ENCODE data around the gene ZNF70.

Gene ZNF70

GRCh38 chr22:23750367-23750713 lies 572 bp downstream of the ZNF70 start:
- TF ChIP-seq, protein P1, sequence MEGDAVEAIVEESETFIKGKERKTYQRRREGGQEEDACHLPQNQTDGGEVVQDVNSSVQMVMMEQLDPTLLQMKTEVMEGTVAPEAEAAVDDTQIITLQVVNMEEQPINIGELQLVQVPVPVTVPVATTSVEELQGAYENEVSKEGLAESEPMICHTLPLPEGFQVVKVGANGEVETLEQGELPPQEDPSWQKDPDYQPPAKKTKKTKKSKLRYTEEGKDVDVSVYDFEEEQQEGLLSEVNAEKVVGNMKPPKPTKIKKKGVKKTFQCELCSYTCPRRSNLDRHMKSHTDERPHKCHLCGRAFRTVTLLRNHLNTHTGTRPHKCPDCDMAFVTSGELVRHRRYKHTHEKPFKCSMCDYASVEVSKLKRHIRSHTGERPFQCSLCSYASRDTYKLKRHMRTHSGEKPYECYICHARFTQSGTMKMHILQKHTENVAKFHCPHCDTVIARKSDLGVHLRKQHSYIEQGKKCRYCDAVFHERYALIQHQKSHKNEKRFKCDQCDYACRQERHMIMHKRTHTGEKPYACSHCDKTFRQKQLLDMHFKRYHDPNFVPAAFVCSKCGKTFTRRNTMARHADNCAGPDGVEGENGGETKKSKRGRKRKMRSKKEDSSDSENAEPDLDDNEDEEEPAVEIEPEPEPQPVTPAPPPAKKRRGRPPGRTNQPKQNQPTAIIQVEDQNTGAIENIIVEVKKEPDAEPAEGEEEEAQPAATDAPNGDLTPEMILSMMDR (IDR thresholded peaks at IDR 0.05; ENCODE audit: low read depth, low read length), result no peak
- no peak for DNase-seq (ENCODE audit: extremely low read depth, low read depth)

DNA sequence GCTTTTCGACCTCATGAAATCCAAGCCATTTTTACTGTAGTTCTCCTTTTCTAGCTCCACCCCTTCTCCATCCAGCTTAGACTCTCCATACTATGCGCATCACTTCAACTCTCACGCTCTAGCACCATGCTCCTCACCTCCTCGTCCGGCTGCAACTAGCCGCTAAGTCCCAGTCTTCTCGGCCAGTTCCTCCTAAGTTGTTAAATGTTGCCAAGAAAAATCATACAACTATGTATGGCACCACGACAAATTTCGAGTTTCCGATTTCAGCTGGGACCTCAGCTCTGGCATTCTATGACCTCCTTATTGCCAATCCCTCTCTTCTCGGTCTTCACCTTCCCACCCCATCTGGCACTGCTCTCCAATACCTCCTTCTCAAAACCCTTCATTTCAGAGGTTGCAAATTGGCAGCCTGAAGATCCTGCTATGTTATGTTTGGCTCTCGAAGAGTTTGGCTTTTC lies 1.0 kb downstream of the ZNF70 start:
- TF ChIP-seq, protein P1 (IDR thresholded peaks at IDR 0.05; ENCODE audit: low read depth, low read length), result no peak
- no peak for DNase-seq (ENCODE audit: extremely low read depth, low read depth)

DNA sequence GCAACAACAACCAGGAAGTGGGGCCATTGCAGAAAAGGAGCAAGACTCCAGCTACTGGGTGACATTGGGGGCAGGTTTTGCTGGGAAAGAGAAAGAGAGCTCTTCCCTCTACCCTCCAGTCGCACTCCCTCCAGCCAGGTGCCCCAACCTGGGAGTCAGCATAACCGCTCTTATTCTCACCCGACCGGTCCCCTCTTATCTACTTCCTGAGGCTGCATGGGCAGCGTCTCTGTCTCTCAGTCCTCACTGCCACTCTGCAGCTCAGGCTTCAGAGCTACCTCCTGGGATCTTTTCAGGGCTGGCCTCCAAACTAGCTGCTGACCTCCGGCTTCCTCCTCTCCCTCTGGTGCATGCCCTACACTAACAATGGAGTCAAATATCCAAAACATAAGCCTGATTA lies 5.1 kb downstream of the ZNF70 start:
- no peak for DNase-seq (ENCODE audit: extremely low read depth, low read depth)

GRCh38 chr22:23744485-23744884 lies 6.4 kb downstream of the ZNF70 start:
- TF ChIP-seq, protein P1 (IDR thresholded peaks at IDR 0.05; ENCODE audit: low read depth, low read length), result no peak
- no peak for DNase-seq (ENCODE audit: extremely low read depth, low read depth)

More for the DNA sequence above, 5.1 kb downstream of the ZNF70 start:
- TF ChIP-seq, protein P1 (IDR thresholded peaks at IDR 0.05; ENCODE audit: low read depth, low read length), result no peak

- TF ChIP-seq, protein P1 (IDR thresholded peaks at IDR 0.05; ENCODE audit: low read depth, low read length), result no peak
- no peak for DNase-seq (ENCODE audit: extremely low read depth, low read depth)
Observed at GRCh38 chr22:23744001-23744400, 6.9 kb downstream of the ZNF70 start.

DNA sequence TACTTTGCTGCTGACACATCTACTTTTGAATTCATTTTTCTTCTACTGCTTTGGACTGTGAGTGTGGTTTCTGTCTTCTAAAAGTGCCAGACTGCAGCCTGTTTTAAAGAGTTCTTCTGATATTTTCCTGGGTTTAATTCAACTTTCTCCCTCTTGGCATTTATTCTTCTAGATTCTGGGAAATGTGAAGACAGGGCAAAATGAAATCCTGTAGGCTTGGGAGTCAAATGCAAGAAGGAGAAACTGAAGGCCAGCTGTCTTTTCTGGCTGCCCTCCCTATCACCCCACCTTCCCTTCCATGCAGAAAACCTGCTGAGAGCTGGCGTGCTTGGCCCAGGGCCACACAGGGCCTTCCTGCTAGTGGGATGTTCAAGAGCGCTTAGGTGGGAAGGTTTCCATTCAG lies 7.6 kb downstream of the ZNF70 start:
- TF ChIP-seq, protein P1 (IDR thresholded peaks at IDR 0.05; ENCODE audit: low read depth, low read length), result no peak
- no peak for DNase-seq (ENCODE audit: extremely low read depth, low read depth)

DNA sequence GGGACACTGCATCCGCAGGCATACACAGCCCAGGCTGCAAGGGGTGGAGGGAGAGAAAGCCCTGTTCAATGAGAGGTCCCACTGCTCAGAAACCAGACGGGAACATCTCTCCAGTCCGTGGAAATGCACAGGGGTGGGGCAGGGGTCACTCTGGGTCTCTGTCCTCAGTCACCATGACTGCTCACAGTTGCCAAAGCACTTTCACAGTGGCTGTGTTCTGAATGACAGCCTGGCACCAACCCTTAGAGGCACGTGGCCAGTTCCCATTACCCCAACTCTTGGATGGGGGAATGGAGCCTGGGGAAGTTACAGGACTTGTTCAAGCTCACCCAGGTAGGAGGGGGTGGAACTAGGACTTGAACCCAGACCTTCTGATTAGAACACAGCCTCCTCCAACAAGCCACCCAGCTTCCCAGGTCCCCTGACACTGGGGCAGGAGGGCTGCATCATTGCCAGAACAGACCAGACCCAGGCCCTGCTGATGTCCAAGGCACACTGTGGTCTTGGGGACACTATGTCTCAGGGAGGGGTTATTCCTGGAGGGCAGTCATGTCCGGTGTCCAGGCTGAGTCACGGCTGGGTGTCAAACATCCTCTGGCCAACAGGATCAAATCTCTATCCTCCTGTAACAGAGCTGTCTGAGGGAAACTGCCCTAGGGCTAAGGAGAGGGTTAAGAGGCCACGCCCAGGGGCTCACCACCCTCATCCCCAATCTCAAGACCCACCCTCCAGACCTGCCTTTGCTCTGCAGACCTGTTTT lies 8.2 kb downstream of the ZNF70 start:
- DNase-seq (ENCODE audit: extremely low read depth, low read depth), result no peak
- TF ChIP-seq, protein P1 (IDR thresholded peaks at IDR 0.05; ENCODE audit: low read depth, low read length), result no peak

Data from AG09319 (cell line).